Colonic mucosa (tissue), 4 donors: Measurements from ENCODE around the gene FIBCD1. TPM values are rescaled to one million over a fixed set of nuclear protein-coding genes. Genes with fewer than 3 reads are reported as not detected.

ENCODE experiments used
- DNase-seq: peaks from one replicate; pipeline ENCODE4 v3.0.0-alpha.2; 2020
- H3K27ac ChIP-seq: fragments of 200-600 bp; one replicate; pipeline ENCODE4 v1.8.0; 2021
- H3K27me3 ChIP-seq: fragments of 200-600 bp; one replicate; pipeline ENCODE4 v1.8.0; 2021
- H3K36me3 ChIP-seq: fragments of 200-600 bp; one replicate; pipeline ENCODE4 v1.8.0; 2021
- H3K4me1 ChIP-seq: fragments of 200-600 bp; one replicate; pipeline ENCODE4 v1.8.0; 2021; ENCODE audit warnings: mild to moderate bottlenecking
- H3K4me3 ChIP-seq: fragments of 200-600 bp; one replicate; pipeline ENCODE4 v1.8.0; 2021
- H3K9ac ChIP-seq, 2 donors: one replicate each; pipeline ENCODE4 v1.7.0; 2013; ENCODE audit warnings: control low read depth in 2 of 2, low read depth in 2 of 2, low read length in 2 of 2
- H3K9me3 ChIP-seq: fragments of 200-600 bp; one replicate; pipeline ENCODE4 v1.8.0; 2021
- CTCF ChIP-seq: fragments of 200-600 bp; IDR thresholded peaks from one replicate; pipeline ENCODE4 v1.8.0; 2022; ENCODE audit warnings: antibody characterized with exemption, mild to moderate bottlenecking
- intact Hi-C: fragments of 100-400 bp; cut with DNase I; formaldehyde crosslinking; loops from one replicate; pipeline ENCODE4 v1.14.1; 2022
- total RNA-seq, 2 donors: library from RNA; stranded (reverse); fragmentation: NEBNext Ultra II Directional in 1 of 2; extraction: Animal tissue kit (Norgen Biotek cat#: 25700) in 1 of 2; gene quantifications; one replicate each; pipeline ENCODE4 v1.2.1, GENCODE V29; 2021
- donor health status: healthy.
- donor health status: DM: no; HTN: no; CAD: no.
- donor health status: DM: no; HTN: no; CAD: no.

Gene FIBCD1
- total RNA-seq, 2 donors from 2014 or later, result 9.0 to 32.9 TPM

- no peak for TF ChIP-seq CTCF
- intact Hi-C loops, result no loop called here
- no peaks in the 10 kb centered on the region for H3K4me1 ChIP-seq
- no peak for DNase-seq
- peaks cover 42% of the 10 kb centered on the region for H3K36me3 ChIP-seq
- H3K4me3 ChIP-seq, result no peak overlapping the region
- no peak overlapping the region for H3K27ac ChIP-seq
- no peaks in the 10 kb centered on the region for H3K9me3 ChIP-seq
- no peak overlapping the region for H3K9ac ChIP-seq
- no peaks in the 10 kb centered on the region for H3K27me3 ChIP-seq
Measured at GRCh38 chr9:130885484-130886375, 53.3 kb downstream of the FIBCD1 start.

GRCh38 chr9:130884542-130885483 lies 54.2 kb downstream of the FIBCD1 start:
- TF ChIP-seq CTCF, result no peak
- Histone ChIP-seq H3K27me3 (no peaks in the 10 kb centered on the region), H3K36me3 (peaks cover 50% of the 10 kb centered on the region), H3K9ac (no peak overlapping the region), H3K4me3 (no peak overlapping the region), H3K9me3 (no peaks in the 10 kb centered on the region), H3K27ac (no peak overlapping the region), H3K4me1 (no peaks in the 10 kb centered on the region)
- DNase-seq, result no peak
- intact Hi-C loops, result no loop called here

GRCh38 chr9:130884111-130884531 lies 54.9 kb downstream of the FIBCD1 start:
- no peak for TF ChIP-seq CTCF
- Histone ChIP-seq H3K36me3 (peaks cover 45% of the 10 kb centered on the region), H3K27ac (no peak overlapping the region), H3K4me1 (no peaks in the 10 kb centered on the region), H3K9me3 (no peaks in the 10 kb centered on the region), H3K4me3 (no peak overlapping the region), H3K9ac (no peak overlapping the region), H3K27me3 (no peaks in the 10 kb centered on the region)
- intact Hi-C loops, result no loop called here
- no peak for DNase-seq

GRCh38 chr9:130883479-130883878 lies 55.6 kb downstream of the FIBCD1 start:
- no peak for DNase-seq
- H3K9ac ChIP-seq, result no peak overlapping the region
- intact Hi-C loops, result no loop called here
- H3K27ac ChIP-seq, result no peak overlapping the region
- H3K36me3 ChIP-seq, result peaks cover 44% of the 10 kb centered on the region
- no peaks in the 10 kb centered on the region for H3K27me3 ChIP-seq
- H3K4me3 ChIP-seq, result no peak overlapping the region
- H3K9me3 ChIP-seq, result no peaks in the 10 kb centered on the region
- TF ChIP-seq CTCF, result no peak
- no peaks in the 10 kb centered on the region for H3K4me1 ChIP-seq

- H3K4me1 ChIP-seq, result no peaks in the 10 kb centered on the region
- TF ChIP-seq CTCF, result no peak
- H3K9me3 ChIP-seq, result no peaks in the 10 kb centered on the region
- H3K9ac ChIP-seq, result no peak overlapping the region
- H3K36me3 ChIP-seq, result peaks cover 40% of the 10 kb centered on the region
- DNase-seq, result no peak
- intact Hi-C loops, result no loop called here
- H3K4me3 ChIP-seq, result no peak overlapping the region
- no peak overlapping the region for H3K27ac ChIP-seq
- H3K27me3 ChIP-seq, result no peaks in the 10 kb centered on the region
Measured at GRCh38 chr9:130882696-130883225, 56.3 kb downstream of the FIBCD1 start.
